Glutamatergic neuron (in vitro differentiated cells): ENCODE data around the gene SAMD4A. TPM values are rescaled to one million over a fixed set of nuclear protein-coding genes. Genes with fewer than 3 reads are reported as not detected.

Source experiments
- DNase-seq: peaks from one replicate; pipeline ENCODE4 v3.0.0; 2022
- H3K27ac Mint-ChIP-seq: one replicate; pipeline ENCODE4 v1.8.0; 2020; ENCODE audit warnings: mild to moderate bottlenecking, mixed read lengths, inconsistent platforms; ENCODE audit not compliant: unreplicated experiment
- H3K27me3 Mint-ChIP-seq: one replicate; pipeline ENCODE4 v1.8.0; 2020; ENCODE audit warnings: mild to moderate bottlenecking, moderate library complexity, mixed read lengths, inconsistent platforms; ENCODE audit not compliant: unreplicated experiment
- H3K36me3 Mint-ChIP-seq: one replicate; pipeline ENCODE4 v1.8.0; 2020; ENCODE audit warnings: mild to moderate bottlenecking, mixed read lengths, inconsistent platforms; ENCODE audit not compliant: unreplicated experiment
- H3K4me1 Mint-ChIP-seq: one replicate; pipeline ENCODE4 v1.8.0; 2020; ENCODE audit warnings: mild to moderate bottlenecking, low read depth, mixed read lengths, inconsistent platforms; ENCODE audit not compliant: unreplicated experiment
- H3K4me3 Mint-ChIP-seq: one replicate; pipeline ENCODE4 v1.8.0; 2020; ENCODE audit warnings: mild to moderate bottlenecking, mixed read lengths, inconsistent platforms; ENCODE audit not compliant: unreplicated experiment
- H3K9me3 Mint-ChIP-seq: one replicate; pipeline ENCODE4 v1.8.0; 2020; ENCODE audit warnings: mild to moderate bottlenecking, moderate library complexity, mixed read lengths, inconsistent platforms; ENCODE audit not compliant: unreplicated experiment
- total RNA-seq: library from RNA; stranded (reverse); fragmentation: NEBNext Ultra II Directional; extraction: Animal tissue kit (Norgen Biotek cat#: 25700); gene quantifications from one replicate; pipeline ENCODE4 v1.2.1, GENCODE V29; 2021; ENCODE audit not compliant: unreplicated experiment
- TF ChIP-seq, protein P1 (sequence below): fragments of 200-600 bp; sonication (generic); IDR thresholded peaks from one replicate; pipeline ENCODE4 v1.5.0; 2021; ENCODE audit not compliant: partially characterized antibody, unreplicated experiment

The SAMD4A gene
- total RNA-seq, 1 donor from 2014 or later = 0.56 TPM

DNA sequence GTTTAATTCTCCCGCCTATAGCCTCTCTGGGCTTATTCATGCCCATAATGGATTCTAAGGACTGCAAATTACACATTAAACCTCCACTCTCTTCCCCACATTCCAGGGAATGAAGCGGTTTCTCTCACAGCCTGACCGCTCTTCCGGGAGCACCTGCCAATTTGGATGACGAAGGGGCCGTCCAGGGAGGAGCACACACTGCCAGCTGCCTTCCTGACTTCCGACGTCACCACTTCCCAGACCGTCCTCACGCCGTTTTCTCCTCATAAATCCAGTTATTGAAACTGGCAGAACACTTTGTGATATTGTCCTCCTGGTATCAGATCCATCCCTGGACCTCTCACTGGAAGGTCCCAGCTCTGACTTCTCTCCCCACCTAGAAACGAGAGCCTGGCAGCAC, 248.1 kb downstream of the SAMD4A start:
- H3K36me3 Mint-ChIP-seq = no peaks in the 10 kb centered on the region
- peaks cover 2% of the 10 kb centered on the region for H3K9me3 Mint-ChIP-seq
- H3K27ac Mint-ChIP-seq = no peak overlapping the region
- DNase-seq = no peak
- no peaks in the 10 kb centered on the region for H3K27me3 Mint-ChIP-seq
- no peaks in the 10 kb centered on the region for H3K4me1 Mint-ChIP-seq
- TF ChIP-seq, protein P1, sequence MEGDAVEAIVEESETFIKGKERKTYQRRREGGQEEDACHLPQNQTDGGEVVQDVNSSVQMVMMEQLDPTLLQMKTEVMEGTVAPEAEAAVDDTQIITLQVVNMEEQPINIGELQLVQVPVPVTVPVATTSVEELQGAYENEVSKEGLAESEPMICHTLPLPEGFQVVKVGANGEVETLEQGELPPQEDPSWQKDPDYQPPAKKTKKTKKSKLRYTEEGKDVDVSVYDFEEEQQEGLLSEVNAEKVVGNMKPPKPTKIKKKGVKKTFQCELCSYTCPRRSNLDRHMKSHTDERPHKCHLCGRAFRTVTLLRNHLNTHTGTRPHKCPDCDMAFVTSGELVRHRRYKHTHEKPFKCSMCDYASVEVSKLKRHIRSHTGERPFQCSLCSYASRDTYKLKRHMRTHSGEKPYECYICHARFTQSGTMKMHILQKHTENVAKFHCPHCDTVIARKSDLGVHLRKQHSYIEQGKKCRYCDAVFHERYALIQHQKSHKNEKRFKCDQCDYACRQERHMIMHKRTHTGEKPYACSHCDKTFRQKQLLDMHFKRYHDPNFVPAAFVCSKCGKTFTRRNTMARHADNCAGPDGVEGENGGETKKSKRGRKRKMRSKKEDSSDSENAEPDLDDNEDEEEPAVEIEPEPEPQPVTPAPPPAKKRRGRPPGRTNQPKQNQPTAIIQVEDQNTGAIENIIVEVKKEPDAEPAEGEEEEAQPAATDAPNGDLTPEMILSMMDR = no peak
- H3K4me3 Mint-ChIP-seq = no peak overlapping the region

DNA sequence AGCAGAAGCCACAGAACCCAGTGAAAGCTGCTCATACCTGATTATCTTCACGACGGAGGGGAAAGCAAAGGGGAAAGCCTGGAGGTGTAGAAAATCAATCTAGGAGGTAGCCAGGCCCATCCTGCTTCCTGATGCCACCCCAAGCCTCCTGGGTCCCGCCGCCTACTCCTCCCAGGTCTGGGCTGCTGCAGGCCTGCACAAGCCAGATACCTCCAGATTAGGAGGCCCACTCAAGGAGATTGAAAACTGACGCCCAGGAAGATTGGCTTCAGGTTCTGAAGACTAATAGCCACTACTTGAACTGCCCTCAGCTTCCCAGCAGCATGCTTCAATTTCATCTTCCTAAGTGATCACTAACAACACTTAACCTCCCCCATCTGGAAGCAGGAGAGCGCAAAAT, 248.6 kb downstream of the SAMD4A start:
- Mint-ChIP-seq H3K27ac (no peak overlapping the region), H3K9me3 (peaks cover 3% of the 10 kb centered on the region), H3K36me3 (no peaks in the 10 kb centered on the region), H3K4me3 (no peak overlapping the region), H3K4me1 (no peaks in the 10 kb centered on the region), H3K27me3 (no peaks in the 10 kb centered on the region)
- DNase-seq = no peak
- TF ChIP-seq, protein P1 = no peak

DNA sequence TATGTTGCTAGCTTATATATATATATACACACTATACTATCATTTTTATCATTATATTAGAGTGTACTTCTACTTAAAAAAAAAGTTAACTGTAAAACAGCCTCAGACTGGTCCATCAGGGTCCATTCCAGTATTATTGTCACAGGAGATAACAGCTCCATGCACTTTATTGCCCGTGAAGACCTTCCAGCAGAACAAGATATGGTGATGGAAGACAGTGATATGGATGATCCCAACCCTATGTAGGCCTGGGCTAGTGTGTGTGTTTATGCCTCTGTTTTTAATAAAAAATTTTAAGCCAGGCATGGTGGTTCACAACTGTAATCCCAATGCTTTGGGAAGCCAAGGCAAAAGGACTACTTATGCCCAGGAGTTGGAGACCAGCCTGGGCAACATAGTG, 249.5 kb downstream of the SAMD4A start:
- no peak overlapping the region for H3K4me3 Mint-ChIP-seq
- DNase-seq = no peak
- no peak overlapping the region for H3K27ac Mint-ChIP-seq
- H3K9me3 Mint-ChIP-seq = peaks cover 4% of the 10 kb centered on the region
- H3K4me1 Mint-ChIP-seq = no peaks in the 10 kb centered on the region
- TF ChIP-seq, protein P1 = no peak
- peaks cover 1% of the 10 kb centered on the region for H3K27me3 Mint-ChIP-seq
- no peaks in the 10 kb centered on the region for H3K36me3 Mint-ChIP-seq

DNA sequence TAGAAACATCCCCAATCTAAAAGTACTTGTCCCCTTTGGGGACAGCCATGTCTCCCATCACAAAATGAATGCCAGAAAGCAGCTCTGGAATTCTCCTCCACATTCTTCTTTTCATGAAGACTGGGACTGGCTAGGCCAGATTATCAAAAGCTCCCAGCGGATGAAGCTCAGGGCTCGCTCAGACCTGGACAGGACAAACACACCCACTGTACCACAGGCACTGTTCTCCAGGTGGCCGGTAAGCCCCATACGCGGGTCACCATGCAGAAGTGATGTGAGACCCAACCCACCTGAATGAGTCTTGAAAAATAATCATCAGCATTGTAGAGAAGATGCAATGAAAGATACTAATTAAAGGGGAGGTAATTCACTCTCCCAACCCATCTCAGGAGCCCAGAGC, 250.6 kb downstream of the SAMD4A start:
- Mint-ChIP-seq H3K27me3 (peaks cover 1% of the 10 kb centered on the region), H3K27ac (no peak overlapping the region), H3K9me3 (peaks cover 4% of the 10 kb centered on the region)

More for the DNA sequence above, 250.6 kb downstream of the SAMD4A start:
- DNase-seq = no peak
- Mint-ChIP-seq H3K36me3 (no peaks in the 10 kb centered on the region), H3K4me1 (no peaks in the 10 kb centered on the region), H3K4me3 (no peak overlapping the region)
- TF ChIP-seq, protein P1 = no peak
